ENCODE measurements around the gene KIF21A. TPM values are rescaled to one million over a fixed set of nuclear protein-coding genes. Genes with fewer than 3 reads are reported as not detected.

The KIF21A gene
- total and polyA plus RNA-seq, 7 donors: 8.5 to 33.6 (median 26.7) TPM

DNA sequence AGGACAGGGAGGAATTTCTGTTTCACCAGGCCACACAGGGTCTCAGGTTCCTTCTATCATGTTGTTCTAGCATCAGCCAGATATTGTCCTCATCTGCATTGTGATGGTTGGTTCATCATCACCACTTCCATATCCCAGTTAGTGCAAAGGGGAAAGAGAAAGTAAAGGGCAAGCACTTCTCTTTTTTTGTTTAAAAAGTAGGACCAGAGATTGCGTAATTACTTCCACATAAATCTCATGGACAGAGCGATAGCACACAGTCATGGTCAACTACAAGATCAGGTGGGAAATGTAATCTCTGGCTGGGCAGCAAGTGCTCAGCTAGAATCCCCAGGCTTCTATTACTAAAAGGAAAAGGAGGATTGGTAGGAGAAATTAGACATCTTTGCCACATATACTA, 155.1 kb downstream of the KIF21A start:
- H3K4me3 ChIP-seq: no peak overlapping the region
- ATAC-seq (no peak), DNase-seq (no peak)
- H3K9me3 ChIP-seq: no peaks in the 10 kb centered on the region
- 62 to 80% (median 63%) methylated on average over 2 of the region's 2 CpGs for WGBS, 3 donors
- intact Hi-C loops (cut with DNase I): no loop called here
- no peaks in the 10 kb centered on the region for H3K4me1 ChIP-seq
- no peaks in the 10 kb centered on the region for H3K27me3 ChIP-seq (ENCODE audit: insufficient read depth in 3 of 3, low read length in 2 of 3)
- no peak overlapping the region for H3K27ac ChIP-seq
- no peaks in the 10 kb centered on the region for H3K36me3 ChIP-seq (ENCODE audit: insufficient read depth in 1 of 2, low read depth in 1 of 2)
- TF ChIP-seq, protein P1, sequence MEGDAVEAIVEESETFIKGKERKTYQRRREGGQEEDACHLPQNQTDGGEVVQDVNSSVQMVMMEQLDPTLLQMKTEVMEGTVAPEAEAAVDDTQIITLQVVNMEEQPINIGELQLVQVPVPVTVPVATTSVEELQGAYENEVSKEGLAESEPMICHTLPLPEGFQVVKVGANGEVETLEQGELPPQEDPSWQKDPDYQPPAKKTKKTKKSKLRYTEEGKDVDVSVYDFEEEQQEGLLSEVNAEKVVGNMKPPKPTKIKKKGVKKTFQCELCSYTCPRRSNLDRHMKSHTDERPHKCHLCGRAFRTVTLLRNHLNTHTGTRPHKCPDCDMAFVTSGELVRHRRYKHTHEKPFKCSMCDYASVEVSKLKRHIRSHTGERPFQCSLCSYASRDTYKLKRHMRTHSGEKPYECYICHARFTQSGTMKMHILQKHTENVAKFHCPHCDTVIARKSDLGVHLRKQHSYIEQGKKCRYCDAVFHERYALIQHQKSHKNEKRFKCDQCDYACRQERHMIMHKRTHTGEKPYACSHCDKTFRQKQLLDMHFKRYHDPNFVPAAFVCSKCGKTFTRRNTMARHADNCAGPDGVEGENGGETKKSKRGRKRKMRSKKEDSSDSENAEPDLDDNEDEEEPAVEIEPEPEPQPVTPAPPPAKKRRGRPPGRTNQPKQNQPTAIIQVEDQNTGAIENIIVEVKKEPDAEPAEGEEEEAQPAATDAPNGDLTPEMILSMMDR (IDR thresholded peaks at IDR 0.05): no peak

DNA sequence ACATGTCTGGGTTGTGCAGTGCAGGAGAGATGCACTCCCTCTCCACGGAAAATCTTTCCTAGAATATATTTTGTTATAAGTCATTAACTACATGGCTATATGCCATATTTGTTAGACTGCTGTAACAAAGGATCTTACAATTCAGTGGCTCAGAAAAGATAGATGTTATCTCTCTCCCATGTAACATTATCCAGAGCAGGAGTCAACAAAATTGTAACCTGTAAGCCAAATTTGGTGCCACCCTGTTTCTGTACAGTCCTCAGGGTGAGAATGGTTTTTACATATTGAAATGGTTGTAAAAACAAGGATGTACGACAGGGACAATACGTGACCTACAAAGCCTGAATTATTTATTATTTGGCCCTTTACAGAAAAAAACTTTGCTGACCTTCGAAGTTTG, 155.5 kb downstream of the KIF21A start:
- no peak overlapping the region for H3K4me3 ChIP-seq
- no peaks in the 10 kb centered on the region for H3K27me3 ChIP-seq (ENCODE audit: insufficient read depth in 3 of 3, low read length in 2 of 3)
- H3K9me3 ChIP-seq: no peaks in the 10 kb centered on the region
- H3K27ac ChIP-seq: no peak overlapping the region
- H3K4me1 ChIP-seq: no peaks in the 10 kb centered on the region
- intact Hi-C loops (cut with DNase I): no loop called here
- TF ChIP-seq, protein P1 (IDR thresholded peaks at IDR 0.05): no peak
- DNase-seq (no peak), ATAC-seq (no peak)
- 62 to 71% (median 70%) methylated on average over 4 of the region's 4 CpGs for WGBS, 3 donors
- H3K36me3 ChIP-seq (ENCODE audit: insufficient read depth in 1 of 2, low read depth in 1 of 2): no peaks in the 10 kb centered on the region

DNA sequence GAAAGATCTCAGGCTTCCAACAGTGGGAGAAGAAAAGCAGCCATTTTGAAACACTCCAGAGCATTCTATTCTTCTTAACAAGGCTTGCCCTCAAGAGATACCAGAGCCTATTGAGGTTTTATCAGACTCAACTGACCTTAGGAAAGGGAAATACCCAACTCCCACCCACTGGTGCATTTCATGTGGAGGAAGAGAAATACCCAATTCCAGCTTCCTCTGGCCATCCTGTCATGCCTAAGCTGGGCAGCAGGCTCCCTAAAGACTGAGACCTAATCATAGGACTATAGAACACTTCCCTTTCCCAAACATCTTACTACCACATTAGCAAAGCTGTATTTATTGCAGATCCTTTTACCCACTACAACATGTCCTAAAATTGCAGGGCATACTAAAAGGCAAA, 164.5 kb downstream of the KIF21A start:
- Histone ChIP-seq H3K27ac (no peak overlapping the region), H3K4me1 (no peaks in the 10 kb centered on the region), H3K36me3 (ENCODE audit: insufficient read depth in 1 of 2, low read depth in 1 of 2) (no peaks in the 10 kb centered on the region), H3K27me3 (ENCODE audit: insufficient read depth in 3 of 3, low read length in 2 of 3) (no peaks in the 10 kb centered on the region), H3K4me3 (no peak overlapping the region), H3K9me3 (no peaks in the 10 kb centered on the region)
- intact Hi-C loops (cut with DNase I): loop anchor here in 1 of 2 donors (10.0 kb wide), 1 partner anchor 954 kb away; no protein-coding TSS in a partner anchor
- TF ChIP-seq, protein P1 (IDR thresholded peaks at IDR 0.05): no peak
- no peak for DNase-seq
- ATAC-seq: no peak

DNA sequence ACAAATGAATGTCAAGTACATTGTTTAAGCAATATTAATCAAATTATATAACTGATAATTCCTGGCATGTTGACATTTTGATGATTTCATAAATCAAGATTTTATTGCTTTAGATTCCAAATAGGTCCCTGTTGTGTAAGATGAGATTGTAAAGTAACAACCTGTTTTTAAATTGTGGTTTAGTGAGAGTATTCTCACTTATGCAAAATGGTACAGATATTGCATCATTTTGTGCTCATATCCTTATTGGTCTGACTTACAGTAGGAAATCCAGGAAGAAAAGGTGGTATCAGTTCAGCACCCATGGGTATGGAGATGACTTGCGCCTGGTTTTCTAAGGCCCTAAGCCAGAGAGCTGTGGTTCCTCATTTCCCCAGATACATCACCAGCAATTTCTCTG, 165.5 kb downstream of the KIF21A start:
- WGBS, 3 donors: 88 to 91% (median 90%) methylated on average over 1 of the region's 1 CpG
- ATAC-seq: no peak
- intact Hi-C loops (cut with DNase I): loop anchor here in 1 of 2 donors (10.0 kb wide), 1 partner anchor 953 kb away; no protein-coding TSS in a partner anchor
- H3K36me3 ChIP-seq (ENCODE audit: insufficient read depth in 1 of 2, low read depth in 1 of 2): no peaks in the 10 kb centered on the region
- H3K4me1 ChIP-seq: no peaks in the 10 kb centered on the region
- DNase-seq: no peak
- H3K4me3 ChIP-seq: no peak overlapping the region
- TF ChIP-seq, protein P1 (IDR thresholded peaks at IDR 0.05): no peak
- H3K9me3 ChIP-seq: no peaks in the 10 kb centered on the region
- H3K27ac ChIP-seq: no peak overlapping the region
- no peaks in the 10 kb centered on the region for H3K27me3 ChIP-seq (ENCODE audit: insufficient read depth in 3 of 3, low read length in 2 of 3)

DNA sequence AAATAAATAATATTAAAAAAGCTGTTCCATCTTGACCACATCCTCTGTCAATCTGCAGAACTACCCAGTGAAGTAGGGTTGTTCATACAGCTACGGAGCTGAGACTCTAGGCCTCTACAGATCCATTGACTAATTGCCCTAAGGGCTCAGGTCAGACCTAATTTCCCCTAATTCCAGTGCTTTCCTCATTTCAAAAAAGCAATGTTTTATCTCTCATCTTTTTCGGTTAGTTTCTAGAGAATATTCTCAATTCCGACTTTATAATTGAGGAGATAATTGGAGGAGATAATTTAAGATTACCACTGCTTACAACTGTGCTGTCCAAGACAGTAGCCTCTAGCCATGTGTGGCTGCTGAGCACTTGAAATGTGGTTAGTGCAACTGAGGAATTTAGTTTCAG, 167.1 kb downstream of the KIF21A start:
- Histone ChIP-seq H3K4me3 (no peak overlapping the region), H3K27me3 (ENCODE audit: insufficient read depth in 3 of 3, low read length in 2 of 3) (no peaks in the 10 kb centered on the region), H3K27ac (no peak overlapping the region), H3K36me3 (ENCODE audit: insufficient read depth in 1 of 2, low read depth in 1 of 2) (no peaks in the 10 kb centered on the region), H3K4me1 (no peaks in the 10 kb centered on the region), H3K9me3 (no peaks in the 10 kb centered on the region)
- TF ChIP-seq, protein P1 (IDR thresholded peaks at IDR 0.05): no peak
- DNase-seq: no peak
- intact Hi-C loops (cut with DNase I): loop anchor here in 1 of 2 donors (10.0 kb wide), 1 partner anchor 951 kb away; no protein-coding TSS in a partner anchor
- ATAC-seq: no peak
- 82 to 87% (median 84%) methylated on average over 3 of the region's 3 CpGs for WGBS, 3 donors
